Astrocyte (in vitro differentiated cells and primary cell): ENCODE measurements around the gene OSCP1.

ENCODE experiments used
- CTCF ChIP-seq: IDR thresholded peaks from 2 replicates; pipeline ENCODE4 v1.5.1; 2011; ENCODE audit warnings: low read depth, mild to moderate bottlenecking, inconsistent platforms, low read length, moderate library complexity; ENCODE audit not compliant: insufficient read depth
- EZH2 ChIP-seq: IDR thresholded peaks from 2 replicates; pipeline ENCODE4 v1.6.1; 2012; ENCODE audit warnings: mild to moderate bottlenecking, low read length, inconsistent platforms; ENCODE audit not compliant: insufficient read depth

DNA sequence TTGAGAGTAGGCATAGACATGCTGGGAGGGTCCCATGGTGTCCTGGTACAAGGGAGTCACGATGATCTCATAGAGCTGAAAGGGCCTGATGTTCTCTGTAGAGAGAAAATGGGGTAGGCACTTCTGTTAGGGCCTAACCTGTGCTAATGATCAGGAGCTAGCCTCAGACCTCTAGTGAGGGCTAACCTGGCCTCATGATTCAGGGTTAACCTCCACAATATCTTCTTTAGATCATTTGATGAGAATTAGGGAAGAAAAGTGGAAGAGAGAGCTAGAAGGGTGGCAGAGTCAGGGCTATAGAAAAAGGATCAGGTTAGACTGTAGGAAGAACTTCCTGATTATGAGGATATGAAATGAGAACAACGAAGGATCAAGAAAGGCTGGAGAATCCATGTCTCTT is 18.9 kb upstream of the OSCP1 start:
- no peak for TF ChIP-seq CTCF
- TF ChIP-seq EZH2 = no peak
